GM19395 (cell line): ENCODE measurements around the gene ARID1B.

Source experiments
- ATAC-seq: cut with Tn5 transposase; IDR thresholded peaks from one replicate; pipeline ENCODE4 v1.9.1; 2021; ENCODE audit warnings: mild to moderate bottlenecking, moderate library complexity; ENCODE audit not compliant: unreplicated experiment

The ARID1B gene

GRCh38 chr6:156875062-156875461 is 97.9 kb downstream of the ARID1B start:
- ATAC-seq = peak; percentile 50

DNA sequence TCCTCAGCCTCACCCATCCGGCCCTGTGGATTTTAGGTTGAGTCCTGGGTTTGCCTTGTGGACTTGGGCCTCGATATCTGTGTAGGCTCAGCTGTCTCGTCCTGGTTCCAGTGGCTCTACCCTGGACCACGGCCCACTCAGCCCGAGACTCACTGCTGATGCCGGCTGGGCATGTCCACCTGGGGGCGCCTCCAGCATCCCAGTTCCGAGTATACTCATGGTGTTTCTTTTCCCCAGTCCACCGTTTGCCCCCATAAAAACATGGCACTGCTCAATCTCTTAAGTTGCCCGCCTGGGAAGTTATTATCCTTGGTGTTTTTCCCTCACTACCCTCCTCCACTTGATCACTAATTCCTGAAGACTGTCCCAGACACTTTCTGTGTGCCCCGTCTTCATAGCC is 99.1 kb downstream of the ARID1B start:
- no peak for ATAC-seq

- ATAC-seq = no peak
These were observed 100.1 kb downstream of the ARID1B start for GRCh38 chr6:156877126-156877863.

DNA sequence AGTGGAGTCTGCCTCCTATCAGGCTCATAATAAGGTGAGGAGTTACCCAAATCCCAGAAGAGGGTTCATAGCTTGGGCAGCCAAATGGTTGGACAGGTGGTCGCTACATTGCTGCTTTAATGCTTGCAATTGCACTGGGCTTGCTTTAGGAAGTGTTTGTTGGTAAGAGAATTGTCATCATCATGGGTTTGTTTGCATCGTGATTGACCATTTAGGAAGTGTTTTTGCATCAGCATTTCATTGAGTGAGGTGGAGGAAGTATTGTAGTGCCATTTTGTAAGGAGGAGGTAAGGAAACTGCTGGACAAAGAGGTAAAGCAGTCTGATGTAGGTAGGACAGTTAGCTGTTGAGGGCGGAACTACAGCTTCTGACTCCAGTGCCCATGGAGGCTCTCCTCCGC is 101.5 kb downstream of the ARID1B start:
- ATAC-seq = no peak

DNA sequence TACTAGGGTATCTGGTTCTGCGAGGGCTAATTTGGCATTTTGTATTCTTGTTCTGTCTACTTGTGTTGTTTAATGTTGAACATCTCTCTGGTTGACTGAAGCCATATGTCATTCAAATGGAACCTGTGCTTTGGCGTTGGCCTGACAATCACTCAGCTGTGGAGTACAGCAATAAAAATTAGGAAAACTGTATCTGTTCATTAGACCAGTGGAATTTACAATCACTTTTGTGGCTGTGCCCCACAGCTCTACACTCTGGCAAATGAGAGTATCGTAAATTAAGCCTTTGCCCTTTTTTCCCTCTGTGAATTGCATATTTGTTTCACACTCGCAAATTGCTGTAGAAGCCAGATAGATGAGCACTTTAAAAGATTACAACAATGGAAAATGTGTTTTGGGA is 102.0 kb downstream of the ARID1B start:
- ATAC-seq = no peak

DNA sequence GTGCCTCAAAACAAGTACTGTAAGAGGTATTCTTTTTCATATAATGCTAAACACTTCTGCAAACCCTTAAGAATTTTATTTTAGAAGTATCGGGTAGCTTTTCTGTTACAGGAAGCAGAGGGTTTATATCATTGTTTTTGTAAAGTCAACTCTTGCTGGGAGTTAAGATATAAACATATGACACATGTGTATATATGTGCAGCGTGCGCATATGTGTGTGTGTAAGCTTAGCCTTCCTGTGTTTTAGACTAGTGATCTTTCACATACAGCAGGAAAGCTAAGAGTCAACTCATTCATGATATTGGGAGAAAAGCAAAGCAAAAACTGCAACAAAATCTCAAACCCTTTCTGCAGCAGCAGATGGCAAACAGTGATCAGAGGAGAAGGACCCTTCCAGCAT is 102.4 kb downstream of the ARID1B start:
- no peak for ATAC-seq

DNA sequence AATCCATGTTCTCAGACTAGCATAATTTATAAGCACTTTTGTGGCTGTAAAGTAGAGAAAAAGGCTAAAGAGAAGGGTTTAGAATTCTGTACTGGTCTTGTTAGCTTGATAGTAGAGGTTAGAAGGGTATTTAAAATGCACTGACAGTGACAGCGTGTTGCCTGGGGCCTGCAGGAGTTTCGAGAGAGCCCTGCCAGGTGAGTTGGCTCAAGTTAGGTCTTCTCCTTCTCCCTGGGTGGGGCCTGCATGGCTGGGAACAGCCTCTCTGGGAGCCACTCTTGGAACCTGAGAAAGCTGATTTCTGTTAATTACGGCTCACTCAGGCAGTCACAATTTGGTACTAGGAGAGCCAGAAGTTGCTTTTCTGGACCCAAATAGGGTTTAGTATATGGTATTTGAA is 103.7 kb downstream of the ARID1B start:
- ATAC-seq = no peak

- ATAC-seq = no peak
These were observed 104.8 kb downstream of the ARID1B start for GRCh38 chr6:156881687-156882629.

DNA sequence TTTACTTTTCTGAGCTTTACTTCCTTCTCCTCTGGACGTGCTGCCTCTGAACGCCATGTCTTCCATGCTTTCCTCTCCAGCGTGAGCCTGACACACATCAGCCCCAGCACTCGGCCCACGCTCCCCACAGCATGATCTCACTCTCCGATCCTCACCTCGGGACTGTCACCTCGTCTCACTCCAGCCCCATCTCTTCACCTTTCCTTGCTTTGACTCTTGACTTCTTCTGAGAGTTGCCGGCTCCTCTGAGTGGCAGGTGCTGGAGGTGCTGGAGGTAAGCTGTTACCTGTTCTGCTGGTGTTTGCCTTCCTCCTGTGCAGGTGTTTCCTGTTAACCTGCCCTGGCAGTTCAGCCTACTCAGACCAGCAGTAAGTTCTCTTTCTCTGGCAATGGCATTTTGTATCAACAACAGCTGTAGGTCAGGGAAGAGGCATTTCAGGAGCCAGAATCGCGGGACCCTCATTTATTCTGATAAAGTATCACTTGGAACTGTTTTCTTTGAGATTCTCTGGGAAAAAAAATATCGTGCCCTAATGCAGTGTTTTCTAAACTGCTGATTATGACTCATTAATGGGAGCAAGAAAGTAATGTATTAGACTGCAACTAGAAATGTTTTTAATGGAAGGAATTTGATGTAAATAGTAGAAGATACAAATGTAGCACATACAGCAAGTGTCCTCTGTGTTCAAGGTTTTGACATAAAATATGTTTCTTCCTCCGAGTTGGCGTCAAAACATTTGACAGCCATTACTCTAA is 106.5 kb downstream of the ARID1B start:
- ATAC-seq = no peak

GRCh38 chr6:156884306-156884705 is 107.1 kb downstream of the ARID1B start:
- ATAC-seq = no peak

DNA sequence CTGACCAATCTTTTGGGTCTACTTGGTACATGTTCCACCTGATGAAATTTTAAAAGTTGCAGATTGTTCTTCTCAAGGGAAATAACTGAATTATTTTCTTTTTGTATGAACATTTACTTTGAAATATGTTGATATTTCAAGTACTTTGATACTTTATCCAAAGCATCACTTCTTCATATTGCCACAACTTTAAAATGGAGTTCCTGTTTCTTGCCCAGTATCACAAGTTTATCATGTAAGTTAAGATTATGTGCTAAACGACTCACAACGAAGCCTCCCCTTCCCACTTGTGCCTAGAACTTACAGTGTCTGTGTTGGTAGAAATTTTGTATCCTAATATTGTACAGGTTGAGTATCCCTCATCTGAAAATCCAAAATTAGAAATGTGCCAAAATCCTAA is 108.4 kb downstream of the ARID1B start:
- no peak for ATAC-seq

DNA sequence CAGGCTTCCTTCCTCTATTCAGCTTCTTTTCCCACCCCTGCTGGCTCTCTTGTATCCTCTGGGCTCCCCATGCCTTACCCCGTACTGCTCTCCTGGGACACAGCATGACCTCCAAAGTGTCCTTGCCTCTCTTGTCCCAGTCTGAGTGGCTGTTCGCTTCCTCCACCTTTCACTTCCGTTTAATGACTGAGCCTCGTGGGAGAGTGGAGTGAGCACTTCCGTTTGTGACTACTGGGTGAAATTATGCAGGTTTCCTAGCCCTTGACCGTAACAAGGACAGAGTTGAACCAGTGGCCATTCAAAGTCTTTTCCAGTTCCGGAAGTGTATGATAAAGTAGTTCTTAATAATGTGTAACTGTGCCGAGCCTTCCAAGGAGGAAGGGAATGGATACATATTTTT is 109.2 kb downstream of the ARID1B start:
- peak; percentile 38 for ATAC-seq

GRCh38 chr6:156887623-156888269 is 110.6 kb downstream of the ARID1B start:
- no peak for ATAC-seq

DNA sequence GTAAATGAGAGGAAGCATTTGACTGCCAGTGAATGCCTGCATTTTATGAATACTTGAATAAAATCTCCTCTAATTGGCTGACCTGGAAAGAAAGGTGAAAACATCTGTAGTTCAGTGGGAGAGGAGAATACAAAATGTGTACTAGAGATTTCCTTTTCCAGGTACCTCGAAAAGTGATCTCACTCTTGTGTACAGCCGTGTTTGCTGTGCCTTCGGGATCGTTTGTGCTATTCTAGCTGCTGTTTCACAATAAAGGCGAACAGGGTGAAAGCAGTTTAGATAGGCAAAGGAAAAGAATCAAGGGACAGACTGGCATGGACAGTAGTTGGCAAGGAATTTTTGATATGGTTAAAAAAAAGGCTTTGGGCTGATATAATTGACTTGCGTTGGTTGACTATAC is 112.3 kb downstream of the ARID1B start:
- ATAC-seq = no peak

DNA sequence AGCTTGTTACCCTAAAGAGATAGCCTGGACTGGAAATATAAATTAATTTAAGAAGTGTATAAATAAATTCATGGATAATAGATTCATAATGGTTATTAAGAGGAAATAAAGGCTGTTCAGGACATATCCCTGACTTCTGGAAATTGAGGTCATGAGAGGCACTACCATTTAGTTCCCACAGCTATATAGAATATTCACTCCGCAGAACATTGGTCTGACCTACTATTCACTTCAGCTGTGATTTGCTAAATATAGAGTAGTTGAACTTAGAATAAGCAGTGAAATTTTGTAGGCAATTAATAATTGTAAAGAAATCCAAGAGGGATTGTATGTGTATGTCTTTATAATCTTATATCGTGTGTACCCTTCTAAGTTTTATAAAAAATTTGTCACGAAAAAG is 112.8 kb downstream of the ARID1B start:
- no peak for ATAC-seq

GRCh38 chr6:156890627-156891314 is 113.6 kb downstream of the ARID1B start:
- no peak for ATAC-seq

- ATAC-seq = no peak
These were observed 120.8 kb downstream of the ARID1B start for GRCh38 chr6:156897907-156898531.

DNA sequence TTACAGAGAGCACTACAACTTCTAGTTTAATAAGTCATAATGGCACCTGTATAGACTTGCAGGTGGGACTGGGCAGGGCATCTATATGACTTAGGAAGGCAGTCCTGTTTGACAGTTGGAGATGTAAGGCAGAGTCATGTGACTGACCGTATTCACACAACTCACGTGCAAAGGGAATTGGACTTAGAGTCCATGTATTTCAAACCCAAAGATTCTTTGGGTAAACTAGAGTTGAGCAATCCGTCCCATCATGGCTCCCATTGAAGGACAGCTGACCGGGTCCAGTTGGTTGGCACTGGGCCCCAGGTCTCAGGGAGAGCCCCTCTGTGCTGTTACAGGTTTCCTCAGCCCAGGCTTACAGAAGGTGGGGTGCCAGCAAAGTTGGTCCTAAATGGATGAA is 121.9 kb downstream of the ARID1B start:
- no peak for ATAC-seq

GRCh38 chr6:156899532-156900135 is 122.5 kb downstream of the ARID1B start:
- ATAC-seq = no peak
